Skeletal muscle satellite cell (primary cell): ENCODE data around the gene FSTL4.

ENCODE experiments used
- H3K27me3 ChIP-seq: 2 replicates; pipeline ENCODE4 v1.7.0; 2013; ENCODE audit warnings: low read length; ENCODE audit not compliant: control insufficient read depth, insufficient read depth
- H3K36me3 ChIP-seq: 2 replicates; pipeline ENCODE4 v1.7.0; 2013; ENCODE audit warnings: mild to moderate bottlenecking, control low read depth, low read length; ENCODE audit not compliant: insufficient read depth
- H3K4me1 ChIP-seq: 2 replicates; pipeline ENCODE4 v1.7.0; 2013; ENCODE audit warnings: low read length; ENCODE audit not compliant: control insufficient read depth, insufficient read depth
- H3K4me2 ChIP-seq: 2 replicates; pipeline ENCODE4 v1.7.0; 2013; ENCODE audit warnings: mild to moderate bottlenecking, low read length
- H3K4me3 ChIP-seq: 2 replicates; pipeline ENCODE4 v1.7.0; 2013; ENCODE audit warnings: low read length
- H3K9ac ChIP-seq: 2 replicates; pipeline ENCODE4 v1.7.0; 2013; ENCODE audit warnings: mild to moderate bottlenecking, low read depth, low read length, moderate library complexity
- H3K9me3 ChIP-seq: replicated peaks from 2 replicates; pipeline ENCODE4 v1.7.0; 2013; ENCODE audit warnings: mild to moderate bottlenecking, control low read depth, low read length

Gene FSTL4

GRCh38 chr5:133510634-133511262 lies 101.6 kb downstream of the FSTL4 start:
- Histone ChIP-seq H3K9ac (no peak overlapping the region), H3K4me3 (no peak overlapping the region), H3K4me2 (no peak overlapping the region), H3K36me3 (no peaks in the 10 kb centered on the region), H3K27me3 (no peaks in the 10 kb centered on the region), H3K4me1 (no peaks in the 10 kb centered on the region), H3K9me3 (no peaks in the 10 kb centered on the region)

GRCh38 chr5:133509742-133510079 lies 102.6 kb downstream of the FSTL4 start:
- Histone ChIP-seq H3K9ac (no peak overlapping the region), H3K4me3 (no peak overlapping the region), H3K4me2 (no peak overlapping the region), H3K9me3 (no peaks in the 10 kb centered on the region), H3K36me3 (no peaks in the 10 kb centered on the region), H3K4me1 (no peaks in the 10 kb centered on the region), H3K27me3 (peaks cover 4% of the 10 kb centered on the region)

GRCh38 chr5:133508845-133509741 lies 103.2 kb downstream of the FSTL4 start:
- H3K4me3 ChIP-seq = no peak overlapping the region
- H3K4me1 ChIP-seq = no peaks in the 10 kb centered on the region
- H3K27me3 ChIP-seq = peaks cover 4% of the 10 kb centered on the region
- no peaks in the 10 kb centered on the region for H3K9me3 ChIP-seq
- no peak overlapping the region for H3K4me2 ChIP-seq
- no peak overlapping the region for H3K9ac ChIP-seq
- no peaks in the 10 kb centered on the region for H3K36me3 ChIP-seq

GRCh38 chr5:133508331-133508730 lies 104.0 kb downstream of the FSTL4 start:
- Histone ChIP-seq H3K9me3 (no peaks in the 10 kb centered on the region), H3K9ac (no peak overlapping the region), H3K4me2 (no peak overlapping the region), H3K4me3 (no peak overlapping the region), H3K27me3 (peaks cover 4% of the 10 kb centered on the region), H3K36me3 (no peaks in the 10 kb centered on the region), H3K4me1 (no peaks in the 10 kb centered on the region)

GRCh38 chr5:133506181-133506580 lies 106.2 kb downstream of the FSTL4 start:
- Histone ChIP-seq H3K9ac (no peak overlapping the region), H3K4me2 (no peak overlapping the region), H3K4me1 (no peaks in the 10 kb centered on the region), H3K4me3 (no peak overlapping the region), H3K36me3 (no peaks in the 10 kb centered on the region), H3K27me3 (peaks cover 4% of the 10 kb centered on the region), H3K9me3 (no peaks in the 10 kb centered on the region)

- no peak overlapping the region for H3K9ac ChIP-seq
- no peaks in the 10 kb centered on the region for H3K9me3 ChIP-seq
- no peaks in the 10 kb centered on the region for H3K36me3 ChIP-seq
- no peak overlapping the region for H3K4me2 ChIP-seq
- H3K4me1 ChIP-seq = no peaks in the 10 kb centered on the region
- H3K4me3 ChIP-seq = no peak overlapping the region
- H3K27me3 ChIP-seq = peaks cover 9% of the 10 kb centered on the region
These were observed 108.8 kb downstream of the FSTL4 start for GRCh38 chr5:133503511-133503910.

- H3K27me3 ChIP-seq = peaks cover 6% of the 10 kb centered on the region
These were observed 112.4 kb downstream of the FSTL4 start for GRCh38 chr5:133499895-133500294.

GRCh38 chr5:133497608-133498348 lies 114.6 kb downstream of the FSTL4 start:
- peaks cover 7% of the 10 kb centered on the region for H3K27me3 ChIP-seq
- no peaks in the 10 kb centered on the region for H3K9me3 ChIP-seq
- H3K4me2 ChIP-seq = no peak overlapping the region
- no peak overlapping the region for H3K9ac ChIP-seq
- H3K4me3 ChIP-seq = no peak overlapping the region
- no peaks in the 10 kb centered on the region for H3K36me3 ChIP-seq
- no peaks in the 10 kb centered on the region for H3K4me1 ChIP-seq

More at GRCh38 chr5:133499895-133500294, 112.4 kb downstream of the FSTL4 start:
- H3K4me1 ChIP-seq = no peaks in the 10 kb centered on the region
- H3K36me3 ChIP-seq = no peaks in the 10 kb centered on the region
- no peak overlapping the region for H3K4me3 ChIP-seq
- H3K4me2 ChIP-seq = no peak overlapping the region
- no peak overlapping the region for H3K9ac ChIP-seq
- no peaks in the 10 kb centered on the region for H3K9me3 ChIP-seq

GRCh38 chr5:133496631-133497030 lies 115.7 kb downstream of the FSTL4 start:
- Histone ChIP-seq H3K9ac (no peak overlapping the region), H3K4me2 (no peak overlapping the region), H3K4me3 (no peak overlapping the region), H3K9me3 (no peaks in the 10 kb centered on the region), H3K27me3 (peaks cover 7% of the 10 kb centered on the region), H3K4me1 (no peaks in the 10 kb centered on the region), H3K36me3 (no peaks in the 10 kb centered on the region)

- H3K27me3 ChIP-seq = peaks cover 7% of the 10 kb centered on the region
- H3K9ac ChIP-seq = no peak overlapping the region
- no peak overlapping the region for H3K4me3 ChIP-seq
- no peaks in the 10 kb centered on the region for H3K9me3 ChIP-seq
- no peaks in the 10 kb centered on the region for H3K36me3 ChIP-seq
- no peak overlapping the region for H3K4me2 ChIP-seq
- no peaks in the 10 kb centered on the region for H3K4me1 ChIP-seq
These were observed 117.5 kb downstream of the FSTL4 start for GRCh38 chr5:133494923-133495246.

GRCh38 chr5:133494232-133494922 lies 118.0 kb downstream of the FSTL4 start:
- Histone ChIP-seq H3K4me3 (no peak overlapping the region), H3K36me3 (no peaks in the 10 kb centered on the region), H3K4me2 (no peak overlapping the region), H3K27me3 (peaks cover 3% of the 10 kb centered on the region), H3K4me1 (no peaks in the 10 kb centered on the region), H3K9me3 (no peaks in the 10 kb centered on the region), H3K9ac (no peak overlapping the region)
